Measurements from ENCODE around the gene NUPR1. TPM values are rescaled to one million over a fixed set of nuclear protein-coding genes. Genes with fewer than 3 reads are reported as not detected.
A peak's percentile ranks its signal among the peaks of the same experiment; 100 is the strongest.

Gene NUPR1
- total RNA-seq, 2 experiments from 2014 or later: not detected

- TF ChIP-seq EZH2phosphoT487 (IDR thresholded peaks at IDR 0.05; ENCODE audit: borderline replicate concordance, low read depth, low read length): no peak
- no peak overlapping the region for H2AFZ ChIP-seq (ENCODE audit: low read length)
- no TSS peak for BruUV-seq (replicated peaks)
- H3K4me3 ChIP-seq (ENCODE audit: low read depth, low read length, poor library complexity, severe bottlenecking): no peak overlapping the region
- no peaks in the 10 kb centered on the region for H3K9me2 ChIP-seq (ENCODE audit: insufficient read depth, low read length)
- ChIA-PET POLR2A (interaction anchor here (0.6 kb wide), 1 partner anchor 331 kb away, joined by 3 read pairs; no protein-coding TSS in a partner anchor), CTCF (ENCODE audit: unreplicated experiment) (no interaction called here)
- H3K4me2 ChIP-seq (ENCODE audit: low read length): no peak overlapping the region
- H3K27ac ChIP-seq (ENCODE audit: low read depth, low read length, poor library complexity, severe bottlenecking): no peak overlapping the region
- no peaks in the 10 kb centered on the region for H3K9me3 ChIP-seq (ENCODE audit: low read length)
- no peaks in the 10 kb centered on the region for H4K20me1 ChIP-seq (ENCODE audit: insufficient read depth, low read length)
- H3K36me3 ChIP-seq (ENCODE audit: insufficient read depth, low read length): no peaks in the 10 kb centered on the region
- peaks cover 31% of the 10 kb centered on the region for H3K4me1 ChIP-seq (ENCODE audit: insufficient read depth, low read length, poor library complexity, severe bottlenecking)
- H3K79me2 ChIP-seq (ENCODE audit: insufficient read depth, low read depth, low read length): peaks cover 12% of the 10 kb centered on the region; the same call in 1 of the 2 replicates
- intact Hi-C loops (cut with micrococcal nuclease; ENCODE audit: unreplicated experiment): no loop called here
- DNase-seq (ENCODE audit: low spot score): no peak
Observed at GRCh38 chr16:28496844-28497243, 41.9 kb downstream of the NUPR1 start.

GRCh38 chr16:28495795-28496749, 42.7 kb downstream of the NUPR1 start:
- H3K9me2 ChIP-seq (ENCODE audit: insufficient read depth, low read length): no peaks in the 10 kb centered on the region
- H2AFZ ChIP-seq (ENCODE audit: low read length): no peak overlapping the region
- H3K4me1 ChIP-seq (ENCODE audit: insufficient read depth, low read length, poor library complexity, severe bottlenecking): peaks cover 31% of the 10 kb centered on the region
- H3K4me2 ChIP-seq (ENCODE audit: low read length): no peak overlapping the region
- H3K79me2 ChIP-seq (ENCODE audit: insufficient read depth, low read depth, low read length): peaks cover 17% of the 10 kb centered on the region; the same call in 1 of the 2 replicates
- no peak for DNase-seq (ENCODE audit: low spot score)
- no peak overlapping the region for H3K4me3 ChIP-seq (ENCODE audit: low read depth, low read length, poor library complexity, severe bottlenecking)
- H3K27ac ChIP-seq (ENCODE audit: low read depth, low read length, poor library complexity, severe bottlenecking): peak overlapping the region; percentile 74
- BruUV-seq (replicated peaks): no TSS peak
- H4K20me1 ChIP-seq (ENCODE audit: insufficient read depth, low read length): no peaks in the 10 kb centered on the region
- ChIA-PET CTCF (ENCODE audit: unreplicated experiment) (interaction anchor here (0.6 kb wide), 1 partner anchor 7 kb away, joined by 9 read pairs; no protein-coding TSS in a partner anchor), POLR2A (interaction anchor here (0.6 kb wide), 1 partner anchor 332 kb away, joined by 3 read pairs; no protein-coding TSS in a partner anchor)
- intact Hi-C loops (cut with micrococcal nuclease; ENCODE audit: unreplicated experiment): no loop called here
- H3K9me3 ChIP-seq (ENCODE audit: low read length): no peaks in the 10 kb centered on the region
- H3K36me3 ChIP-seq (ENCODE audit: insufficient read depth, low read length): no peaks in the 10 kb centered on the region
- no peak for TF ChIP-seq EZH2phosphoT487 (IDR thresholded peaks at IDR 0.05; ENCODE audit: borderline replicate concordance, low read depth, low read length)
- TF ChIP-seq CTCF (conservative IDR thresholded peaks at IDR 0.05; ENCODE audit: low read length): no peak

- Histone ChIP-seq H4K20me1 (ENCODE audit: insufficient read depth, low read length) (no peaks in the 10 kb centered on the region), H3K9me3 (ENCODE audit: low read length) (no peaks in the 10 kb centered on the region), H3K9me2 (ENCODE audit: insufficient read depth, low read length) (no peaks in the 10 kb centered on the region), H3K27ac (ENCODE audit: low read depth, low read length, poor library complexity, severe bottlenecking) (peak overlapping the region; percentile 74), H3K36me3 (ENCODE audit: insufficient read depth, low read length) (no peaks in the 10 kb centered on the region), H3K4me1 (ENCODE audit: insufficient read depth, low read length, poor library complexity, severe bottlenecking) (peaks cover 35% of the 10 kb centered on the region), H3K79me2 (ENCODE audit: insufficient read depth, low read depth, low read length) (peaks cover 22% of the 10 kb centered on the region; the same call in 1 of the 2 replicates), H3K4me3 (ENCODE audit: low read depth, low read length, poor library complexity, severe bottlenecking) (peak overlapping the region; percentile 88), H3K4me2 (ENCODE audit: low read length) (peak overlapping the region; percentile 87), H2AFZ (ENCODE audit: low read length) (peak overlapping the region; percentile 61; the same call in 1 of the 2 replicates)
- BruUV-seq (replicated peaks): no TSS peak
- no peak for DNase-seq (ENCODE audit: low spot score)
- TF ChIP-seq EZH2phosphoT487 (IDR thresholded peaks at IDR 0.05; ENCODE audit: borderline replicate concordance, low read depth, low read length): no peak
- TF ChIP-seq CTCF (conservative IDR thresholded peaks at IDR 0.05; ENCODE audit: low read length): no peak
- CTCF ChIA-PET (ENCODE audit: unreplicated experiment): interaction anchor here (0.6 kb wide), 1 partner anchor 8 kb away, joined by 9 read pairs; no protein-coding TSS in a partner anchor
- intact Hi-C loops (cut with micrococcal nuclease; ENCODE audit: unreplicated experiment): no loop called here
- POLR2A ChIA-PET: no interaction called here
Observed at GRCh38 chr16:28495098-28495793, 43.5 kb downstream of the NUPR1 start.
